ENCODE results near the gene ERN1. TPM values are rescaled to one million over a fixed set of nuclear protein-coding genes. Genes with fewer than 3 reads are reported as not detected.

Gene ERN1
- total and polyA plus RNA-seq, 2 of the 13 experiments (the other 11 are each of a cell fraction or from before 2014, with no cell fraction given): 6.0 to 12.7 TPM

DNA sequence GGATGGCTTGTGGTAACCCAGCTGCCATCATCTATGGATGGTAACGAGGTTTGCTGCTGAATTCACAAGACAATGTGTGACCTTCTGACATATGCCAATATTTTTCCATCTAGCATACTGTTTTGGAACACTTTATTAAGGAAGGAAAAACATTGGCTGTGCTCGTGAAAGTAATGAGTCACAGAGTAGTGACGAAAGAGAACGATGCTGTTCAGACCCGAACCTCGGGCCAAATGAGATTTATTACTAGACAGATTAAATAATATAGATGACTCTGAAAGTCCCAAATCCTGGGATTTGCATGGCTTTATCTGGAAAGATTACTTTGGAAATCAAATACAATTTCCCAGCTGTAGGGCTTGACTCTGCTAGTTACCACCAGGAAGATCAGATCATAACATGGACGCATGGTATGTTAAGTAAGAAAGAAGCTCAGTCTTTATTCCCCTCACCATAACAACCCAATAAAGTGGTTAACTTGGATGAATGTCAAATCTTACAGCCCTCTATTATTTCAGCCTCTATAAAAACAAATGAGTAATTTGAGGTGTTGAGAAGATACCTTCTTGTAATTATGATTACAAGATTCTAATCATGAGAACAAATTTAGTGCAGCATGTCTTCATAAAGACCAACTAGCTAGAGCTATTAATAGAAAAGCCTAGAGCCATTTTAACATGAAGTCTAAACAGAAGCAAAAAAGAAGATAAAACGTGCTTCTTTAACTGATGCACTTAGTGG is 32.6 kb downstream of the ERN1 start:
- Histone ChIP-seq H3K4me2 (ENCODE audit: low read depth, low read length) (no peak overlapping the region), H3K4me1 (ENCODE audit: insufficient read depth, low read length) (peaks cover 30% of the 10 kb centered on the region), H3K27ac (ENCODE audit: extremely low read length, insufficient read depth, low read length) (no peak overlapping the region), H4K20me1 (ENCODE audit: insufficient read depth, low read length) (no peaks in the 10 kb centered on the region), H3K9ac (ENCODE audit: insufficient read depth, low read depth, low read length) (no peak overlapping the region), H3K27me3 (ENCODE audit: control insufficient read depth in 1 of 2, insufficient read depth in 2 of 2, low read length in 2 of 2) (no peaks in the 10 kb centered on the region), H3K79me2 (ENCODE audit: insufficient read depth, low read length) (no peaks in the 10 kb centered on the region), H3K4me3 (replicated peaks in 1 of 3; ENCODE audit: insufficient read depth in 1 of 3, low read depth in 2 of 3, low read length in 3 of 3) (no peak overlapping the region), H3K9me3 (ENCODE audit: low read length) (no peaks in the 10 kb centered on the region), H3K36me3 (replicated peaks in 1 of 2; ENCODE audit: control insufficient read depth in 1 of 2, insufficient read depth in 2 of 2, low read length in 2 of 2) (peaks cover 18 to 38% of the 10 kb centered on the region in 2 experiments), H2AFZ (ENCODE audit: low read length) (no peak overlapping the region)
- POLR2A ChIA-PET: no interaction called here
- FAIRE-seq (no peak), DNase-seq (ENCODE audit: low spot score) (no peak), ATAC-seq (no peak)
- no peak for TF ChIP-seq DR1 (CRISPR knock-in tag; IDR thresholded peaks at IDR 0.05)
- TF ChIP-seq, protein P1, sequence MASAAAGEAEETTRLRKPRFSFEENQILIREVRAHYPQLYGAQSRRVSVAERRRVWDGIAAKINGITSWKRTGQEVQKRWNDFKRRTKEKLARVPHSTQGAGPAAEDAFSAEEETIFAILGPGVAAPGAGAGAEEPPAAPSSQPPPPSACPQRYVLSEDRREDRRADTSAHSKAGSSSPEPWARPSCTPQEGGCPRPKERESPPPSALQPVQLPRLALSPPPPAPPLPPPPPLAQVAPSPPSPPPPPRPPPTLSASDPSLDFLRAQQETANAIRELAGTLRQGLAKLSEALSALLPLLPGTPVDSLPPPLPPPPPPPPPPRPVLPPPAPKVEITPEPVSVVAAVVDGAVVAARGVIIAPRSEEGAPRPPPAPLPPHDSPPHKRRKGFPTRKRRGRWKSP (CRISPR knock-in tag; IDR thresholded peaks at IDR 0.05): no peak
- TF ChIP-seq MAFG (CRISPR knock-in tag; IDR thresholded peaks at IDR 0.05): no peak
- no peak for TF ChIP-seq RFXAP (CRISPR knock-in tag; IDR thresholded peaks at IDR 0.05; ENCODE audit: borderline replicate concordance)
- TF ChIP-seq TP53 (CRISPR knock-in tag; conservative IDR thresholded peaks at IDR 0.05): no peak
- no peak for TF ChIP-seq ZNF615 (CRISPR knock-in tag; IDR thresholded peaks at IDR 0.05; ENCODE audit: borderline replicate concordance)
- TF ChIP-seq ZNF3 (CRISPR knock-in tag; IDR thresholded peaks at IDR 0.05): no peak
- TF ChIP-seq DMAP1 (CRISPR knock-in tag; IDR thresholded peaks at IDR 0.05): no peak
- no peak for TF ChIP-seq SIN3A (IDR thresholded peaks at IDR 0.05; ENCODE audit: borderline replicate concordance, low read depth, low read length)
- TF ChIP-seq MIER3 (CRISPR knock-in tag; IDR thresholded peaks at IDR 0.05; ENCODE audit: borderline replicate concordance): no peak
- no peak for TF ChIP-seq ZNF235 (CRISPR knock-in tag; IDR thresholded peaks at IDR 0.05; ENCODE audit: borderline replicate concordance)
- TF ChIP-seq RFXANK (CRISPR knock-in tag; IDR thresholded peaks at IDR 0.05): no peak
- no TSS peak for BruUV-seq (replicated peaks)
- in situ Hi-C loops (cut with HindIII; ENCODE audit: extremely low pct_ligation_motif_present, low pct_unique_long_range_greater_than_20kb): no loop called here
- intact Hi-C loops (cut with micrococcal nuclease; ENCODE audit: unreplicated experiment): no loop called here
- 95% methylated on average over 8 of the region's 8 CpGs for WGBS (ENCODE audit: low lambda C conversion rate)
- CTCF ChIA-PET (ENCODE audit: low intra/inter-chr PET ratio, low total read pairs): no interaction called here

Measured in HepG2 (cell line).